A204.1 (cell line): ENCODE results near the gene KRTAP19-2.
"Not testable (repeated sequence)": the region's sequence is repeated elsewhere in the genome, so short reads cannot be mapped to it uniquely, and the experiment has no call there.

Experiments
- FAIRE-seq: peaks from 2 replicates; lab custom pipeline; 2012; peaks lifted over from hg19 to GRCh38; lab: Jason Lieb, UNC

The KRTAP19-2 gene, protein sequence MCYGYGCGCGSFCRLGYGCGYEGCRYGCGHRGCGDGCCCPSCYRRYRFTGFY

DNA sequence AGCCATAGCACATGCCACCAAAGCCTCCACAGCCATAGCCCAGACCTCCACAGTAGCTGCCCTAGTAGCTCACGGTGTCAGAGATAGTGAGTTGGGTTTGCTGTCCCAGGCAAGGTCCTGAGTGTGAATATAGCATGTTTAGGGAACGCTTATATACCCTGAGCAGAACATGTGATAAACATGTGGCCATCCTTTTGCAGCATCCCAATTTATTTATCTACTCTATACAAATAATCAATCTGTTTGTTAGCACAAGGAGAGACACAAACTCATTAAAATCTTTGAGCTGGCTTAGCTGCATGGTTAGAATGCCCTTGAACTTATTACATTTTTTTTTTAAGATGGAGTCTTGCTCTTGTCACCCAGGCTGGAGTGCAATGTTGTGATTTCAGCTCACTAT lies at the start of gene KRTAP19-2:
Gene KRTAP19-2 (minus strand): TSS at position 101 of the 400 bp plus-strand sequence. CDS start 88 bp downstream, at position 13.
- FAIRE-seq, result no peak

DNA sequence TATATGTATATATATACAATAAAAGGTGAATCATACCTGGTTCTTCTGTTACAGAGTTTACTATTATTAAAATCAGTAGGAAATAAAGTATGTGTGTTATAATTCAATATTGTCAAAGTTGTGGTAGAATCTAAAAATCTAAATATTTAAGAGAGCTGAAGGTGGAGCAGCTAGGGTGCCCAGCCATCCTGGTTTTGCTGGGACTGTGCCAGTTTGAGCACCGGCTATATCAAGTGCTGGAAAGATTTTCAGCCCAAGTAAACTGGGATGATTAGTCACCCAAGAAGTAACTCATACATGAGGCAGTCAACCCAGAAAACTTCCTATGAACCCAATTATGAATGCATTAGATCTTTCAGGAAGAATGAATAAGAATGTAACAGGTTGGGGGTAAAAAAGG lies 31.6 kb upstream of the KRTAP19-2 start:
- FAIRE-seq, result no peak

DNA sequence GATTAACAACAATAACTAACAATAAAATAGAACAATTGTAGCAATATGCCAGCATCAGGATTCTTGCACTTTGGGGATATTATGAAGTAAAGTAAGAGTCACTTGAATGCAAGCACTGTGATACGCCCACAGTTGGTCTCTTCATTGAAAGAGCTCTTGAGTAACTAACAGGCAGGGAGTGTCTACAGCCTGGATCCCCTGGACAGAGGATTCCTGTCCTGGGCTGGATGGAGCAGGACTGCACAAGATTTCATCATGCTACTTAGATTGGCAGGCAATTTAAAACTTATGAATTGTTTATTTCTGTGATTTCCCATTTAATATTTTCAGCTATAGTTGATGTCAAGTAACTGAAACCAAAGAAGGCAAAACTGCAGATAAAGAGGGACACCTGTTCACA lies 28.4 kb upstream of the KRTAP19-2 start:
- FAIRE-seq, result no peak

DNA sequence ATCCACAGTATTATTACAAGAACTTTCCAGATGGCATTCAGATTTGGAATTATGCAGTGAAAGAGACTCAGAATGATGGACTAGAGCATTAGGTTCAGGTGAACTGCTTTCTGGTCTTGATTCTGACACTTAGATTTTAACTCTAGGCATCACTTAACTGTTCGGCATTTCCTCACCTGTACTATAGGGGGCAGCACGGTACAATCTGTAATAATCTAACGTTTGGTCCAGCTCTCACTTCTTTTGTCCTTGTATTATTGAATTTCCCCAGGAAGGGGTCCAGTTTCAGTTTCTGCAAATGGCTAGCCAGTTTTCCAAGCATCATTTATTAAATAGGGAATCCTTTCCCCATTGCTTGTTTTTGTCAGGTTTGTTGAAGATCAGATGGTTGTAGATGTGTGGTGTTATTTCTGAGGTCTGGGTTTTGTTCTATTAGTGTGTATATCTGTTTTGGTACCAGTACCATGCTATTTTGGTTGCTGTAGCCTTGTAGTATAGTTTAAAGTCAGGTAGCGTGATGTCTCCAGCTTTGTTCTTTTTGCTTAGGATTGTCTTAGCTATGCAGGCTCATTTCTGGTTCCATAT lies 18.5 kb upstream of the KRTAP19-2 start:
- not testable (repeated sequence) for FAIRE-seq

DNA sequence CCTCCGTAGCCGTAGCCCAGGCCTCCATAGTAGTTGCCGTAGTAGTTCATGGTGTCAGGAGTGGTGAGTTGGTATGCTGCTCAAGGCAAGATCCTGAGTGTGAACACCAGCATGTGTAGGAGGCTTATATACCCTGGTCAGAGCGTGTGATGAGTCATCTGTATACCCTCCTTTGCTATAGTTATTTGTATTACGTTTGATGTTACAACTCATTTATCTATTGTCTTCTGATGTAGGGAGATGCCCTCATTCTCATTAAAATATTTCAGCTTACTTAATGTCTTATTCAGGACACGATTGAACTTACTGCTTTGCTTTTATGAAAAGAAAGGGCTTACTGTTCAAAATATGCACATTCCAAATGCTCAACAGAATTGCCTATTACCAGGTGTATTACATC lies 14.8 kb upstream of the KRTAP19-2 start, which contains the start of gene KRTAP19-5:
Gene KRTAP19-5 (minus strand): TSS at position 101 of the 400 bp plus-strand sequence. CDS start 51 bp downstream, at position 50.
- FAIRE-seq, result no peak

DNA sequence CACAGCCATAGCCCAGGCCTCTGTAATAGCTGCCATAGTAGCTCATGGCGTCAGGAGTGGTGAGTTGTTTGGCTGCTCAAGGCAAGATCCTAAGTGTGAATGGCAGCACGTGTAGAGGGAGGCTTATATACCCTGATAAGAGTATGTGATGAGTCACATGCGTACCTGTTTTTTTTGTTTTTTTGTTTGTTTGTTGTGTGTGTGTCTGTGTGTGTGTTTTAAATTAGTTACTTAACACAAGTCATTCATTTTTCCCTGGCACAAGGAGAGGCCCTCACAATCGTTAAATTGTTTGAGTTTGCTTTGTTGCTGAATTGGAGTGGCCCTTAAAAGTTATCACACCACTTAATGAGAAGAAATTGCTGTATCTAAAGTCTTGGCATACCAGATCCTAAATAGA lies 9.8 kb upstream of the KRTAP19-2 start, which contains the start of gene KRTAP19-4:
Gene KRTAP19-4 (minus strand): TSS at position 101 of the 400 bp plus-strand sequence. CDS start 55 bp downstream, at position 46.
- FAIRE-seq, result no peak

DNA sequence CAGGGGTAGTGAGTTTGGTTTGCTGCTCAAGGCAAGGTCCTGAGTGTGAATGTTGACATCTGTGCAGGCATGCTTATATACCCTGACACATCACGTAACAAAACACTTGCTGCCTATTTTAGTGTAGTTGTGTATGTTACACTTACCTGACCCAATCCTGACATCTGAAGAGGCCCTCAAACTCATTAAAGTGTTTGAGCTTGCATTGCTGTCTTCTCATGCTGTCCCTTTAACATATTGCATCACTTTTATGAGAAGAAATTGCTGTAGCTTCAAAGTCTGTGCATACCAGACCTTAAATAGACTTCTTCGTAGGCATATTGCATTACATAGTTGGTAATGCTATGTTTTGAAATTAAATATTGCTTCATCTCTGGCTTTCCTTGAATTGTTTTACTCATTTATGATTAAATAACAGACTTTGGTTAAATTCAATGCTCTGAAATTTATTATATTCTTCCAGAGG lies 4.8 kb upstream of the KRTAP19-2 start, which contains the start of gene KRTAP19-3:
Gene KRTAP19-3 (minus strand): TSS at position 51 of the 466 bp plus-strand sequence. CDS start 56 bp downstream, outside the sequence.
- no peak for FAIRE-seq

DNA sequence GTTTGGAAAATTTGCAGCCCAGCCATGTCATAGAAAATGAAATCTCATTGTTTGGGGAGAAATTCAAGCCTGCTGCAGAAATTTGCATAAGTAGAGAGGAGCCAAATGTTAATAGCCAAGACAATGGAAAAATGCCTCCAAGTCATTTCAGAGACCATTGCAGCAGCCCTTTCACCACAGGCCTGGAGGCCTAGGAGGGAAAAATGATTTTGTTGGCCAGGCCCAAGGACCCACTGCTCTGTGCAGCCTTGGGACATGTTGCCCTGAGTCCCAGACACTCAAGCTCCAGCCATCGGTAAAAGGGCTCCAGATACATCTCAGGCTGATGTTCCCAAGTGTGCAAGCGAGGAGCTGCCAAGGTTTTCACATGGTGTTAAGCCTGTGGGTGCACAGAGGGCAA lies 1.1 kb downstream of the KRTAP19-2 start:
- FAIRE-seq, result no peak

DNA sequence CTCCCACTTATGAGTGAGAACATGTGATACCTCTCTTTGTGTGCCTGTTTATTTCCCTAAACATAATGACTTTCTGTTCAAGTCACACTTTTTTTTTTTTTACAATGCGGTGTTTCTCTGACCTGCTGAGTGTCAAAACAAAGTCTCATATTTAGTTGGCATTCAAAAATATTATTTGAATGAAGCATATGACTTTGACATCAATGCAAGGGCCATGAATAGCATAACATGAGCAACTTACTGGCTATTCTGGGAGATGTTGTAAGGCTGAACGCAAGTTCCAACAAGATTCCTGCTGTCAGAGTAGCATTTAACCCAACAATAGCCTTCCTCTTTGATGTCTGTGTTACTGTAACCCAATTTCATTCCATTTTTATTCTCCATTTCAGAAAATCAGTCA lies 5.1 kb downstream of the KRTAP19-2 start:
- FAIRE-seq, result no peak

DNA sequence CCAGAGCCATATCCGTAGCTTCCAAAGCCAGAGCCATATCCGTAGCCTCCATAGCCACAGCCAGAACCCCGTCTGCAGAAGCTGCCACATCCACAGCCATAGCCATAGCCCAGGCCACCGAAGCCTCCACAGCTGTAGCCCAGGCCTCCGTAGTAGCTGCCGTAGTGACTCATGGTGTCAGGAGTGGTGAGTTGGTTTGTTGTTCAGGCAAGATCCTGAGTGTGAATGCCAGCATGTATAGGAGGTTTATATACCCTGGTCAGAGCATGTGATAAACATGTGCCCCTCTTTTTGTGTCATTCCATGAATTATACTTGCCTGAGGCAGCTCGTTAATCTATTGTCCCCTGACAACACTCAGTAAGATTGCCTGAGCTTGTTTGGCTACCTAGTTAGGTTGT lies 7.1 kb downstream of the KRTAP19-2 start, which contains the start of gene KRTAP19-1:
Gene KRTAP19-1 (minus strand): TSS at position 223 of the 400 bp plus-strand sequence. CDS start 50 bp downstream, at position 173.
- no peak for FAIRE-seq

DNA sequence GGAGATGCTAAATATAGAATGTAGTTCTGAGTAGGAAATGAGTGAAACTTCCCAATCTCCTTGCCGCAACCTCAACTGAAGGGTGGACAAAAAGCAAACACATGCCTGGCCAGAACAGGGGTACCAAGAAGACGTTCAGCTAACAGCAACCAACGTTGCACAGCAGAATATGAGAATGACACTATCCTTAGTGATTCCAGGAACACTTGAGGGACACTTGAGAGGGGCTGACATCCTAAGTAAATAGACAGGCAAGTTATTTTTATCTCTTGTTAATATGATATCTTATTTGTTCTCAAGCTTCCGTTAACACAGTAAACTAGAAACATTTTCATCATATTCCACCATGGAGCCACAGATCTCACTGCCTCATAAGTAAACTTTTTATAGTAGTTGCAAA lies 8.0 kb downstream of the KRTAP19-2 start:
- no peak for FAIRE-seq

DNA sequence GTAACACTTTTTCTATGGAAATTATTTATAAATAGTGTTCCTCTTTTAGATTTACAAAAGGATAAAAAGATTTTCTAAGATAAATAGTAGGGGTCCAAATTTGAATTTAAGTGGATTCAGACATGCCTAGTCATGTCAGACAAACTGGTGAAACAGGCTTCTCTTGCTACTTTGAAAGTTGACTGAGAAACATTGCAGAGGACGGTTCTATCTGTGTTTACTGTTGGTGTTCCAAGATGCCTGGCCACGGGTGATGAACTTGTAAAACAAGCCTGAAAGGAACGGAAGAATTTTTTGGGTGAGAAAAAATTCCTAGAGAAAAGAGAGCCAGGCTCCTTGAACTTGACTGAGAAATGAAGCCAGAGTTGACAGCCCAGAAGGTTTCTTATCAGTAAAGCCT lies 9.2 kb downstream of the KRTAP19-2 start:
- FAIRE-seq, result no peak

DNA sequence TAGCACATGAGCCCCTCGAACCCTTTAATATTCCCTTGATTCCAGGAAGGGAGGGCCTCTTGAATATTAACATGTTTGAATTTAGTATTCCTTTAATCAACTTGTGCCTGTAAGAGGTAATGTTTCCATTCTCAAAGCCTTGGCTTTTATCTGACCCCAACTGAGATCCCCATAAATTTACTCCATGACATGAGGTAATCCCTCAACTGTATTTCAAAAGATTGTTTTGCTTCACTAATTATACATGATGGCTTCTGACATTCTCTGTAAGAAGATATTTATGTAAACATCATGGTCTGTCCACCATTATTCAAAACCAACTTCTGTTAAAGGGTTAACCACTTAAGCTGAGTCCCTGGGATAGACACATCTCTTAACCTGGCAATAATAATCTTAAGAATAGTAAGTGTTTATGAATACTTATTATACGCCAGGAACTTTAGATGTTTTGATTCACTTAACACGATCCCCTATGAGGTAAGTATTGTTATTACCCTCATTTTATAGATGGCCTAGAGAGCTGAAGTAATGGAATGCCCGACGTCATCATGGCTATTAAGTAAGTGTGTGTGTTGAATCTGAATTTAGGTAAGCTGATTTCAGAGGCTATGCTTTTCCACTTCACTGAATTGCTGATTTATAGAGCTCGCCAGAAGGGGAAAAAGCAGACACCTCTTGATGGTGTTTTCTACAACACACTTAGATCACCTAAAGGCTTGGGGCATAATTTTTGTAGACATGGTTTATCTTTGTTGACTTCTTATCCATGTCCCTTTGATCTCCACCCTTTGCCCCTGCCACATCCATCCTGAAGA lies 18.1 kb downstream of the KRTAP19-2 start:
- no peak for FAIRE-seq

DNA sequence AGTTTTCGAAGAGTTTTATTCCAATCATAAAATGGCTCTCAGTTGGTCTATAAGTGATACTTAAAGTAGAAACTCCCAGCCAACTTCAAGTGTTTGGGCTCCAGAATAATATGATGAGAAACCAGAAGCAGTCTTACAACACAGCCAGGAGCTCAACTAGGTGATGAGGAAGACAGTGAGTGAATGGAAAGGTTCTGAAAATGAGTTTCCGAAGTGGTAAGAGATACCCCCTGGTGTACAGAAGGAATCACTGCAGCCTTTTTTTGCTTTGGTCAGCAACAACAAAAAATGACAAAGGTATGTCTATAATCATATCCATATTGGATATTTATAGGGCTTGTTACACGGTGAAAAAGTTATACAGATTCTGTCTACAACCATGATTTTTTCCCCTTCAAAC lies 23.5 kb downstream of the KRTAP19-2 start:
- no peak for FAIRE-seq

DNA sequence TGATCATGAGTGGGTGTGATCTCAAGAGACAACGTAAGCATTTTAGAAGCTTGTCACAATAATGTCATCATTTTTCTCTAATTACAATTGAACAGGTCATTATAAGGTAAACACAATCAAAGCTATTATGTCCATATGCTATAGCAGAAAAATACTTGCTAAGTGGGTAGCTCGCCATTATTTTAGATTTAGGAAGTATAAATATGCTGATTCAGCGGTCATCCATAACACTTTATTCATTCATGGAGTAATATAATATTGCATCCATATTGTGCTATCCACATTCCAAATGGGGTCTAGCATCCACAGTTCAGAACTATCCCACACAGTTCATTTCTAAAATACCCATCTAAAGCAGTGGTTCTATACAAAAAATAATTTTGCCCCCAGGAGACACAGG lies 38.7 kb downstream of the KRTAP19-2 start:
- FAIRE-seq, result no peak

DNA sequence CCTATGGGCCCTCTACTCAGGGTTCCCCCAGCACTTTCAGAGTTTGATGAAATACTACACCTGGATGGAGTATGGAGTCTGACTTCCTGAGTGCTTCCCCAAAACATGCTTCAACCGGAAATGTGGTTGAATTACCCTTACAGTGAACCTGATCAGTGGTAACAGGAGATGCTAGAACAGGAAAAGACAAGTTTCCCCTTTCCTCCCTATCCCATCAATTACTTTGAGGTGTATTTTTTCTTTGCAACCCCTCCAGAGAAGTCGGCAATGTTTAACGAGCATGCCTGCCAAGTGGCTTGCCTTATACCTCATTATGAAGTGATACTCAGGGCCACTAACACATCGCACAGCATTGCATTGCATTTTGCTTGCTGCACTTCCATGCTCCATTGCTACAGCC lies 40.2 kb downstream of the KRTAP19-2 start:
- no peak for FAIRE-seq

DNA sequence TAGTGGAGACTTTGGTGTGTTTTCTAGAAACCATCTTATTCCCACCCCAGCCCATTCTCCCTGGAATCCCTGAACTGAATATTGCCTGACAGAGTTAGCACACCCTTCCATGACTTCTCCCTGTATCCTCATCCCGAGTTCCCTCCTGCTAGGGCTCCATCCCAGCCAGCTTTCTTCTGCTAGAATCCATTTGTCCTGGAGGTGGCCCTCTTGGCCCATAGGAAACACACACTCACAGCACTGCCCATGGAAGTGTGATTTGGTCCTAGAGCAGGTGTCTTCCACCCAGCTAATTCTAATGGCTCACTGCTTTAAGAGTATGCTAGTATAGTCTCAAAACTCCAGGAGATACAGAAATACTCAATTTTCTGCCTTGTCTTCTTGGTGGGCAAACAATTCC lies 43.0 kb downstream of the KRTAP19-2 start:
- FAIRE-seq, result no peak

DNA sequence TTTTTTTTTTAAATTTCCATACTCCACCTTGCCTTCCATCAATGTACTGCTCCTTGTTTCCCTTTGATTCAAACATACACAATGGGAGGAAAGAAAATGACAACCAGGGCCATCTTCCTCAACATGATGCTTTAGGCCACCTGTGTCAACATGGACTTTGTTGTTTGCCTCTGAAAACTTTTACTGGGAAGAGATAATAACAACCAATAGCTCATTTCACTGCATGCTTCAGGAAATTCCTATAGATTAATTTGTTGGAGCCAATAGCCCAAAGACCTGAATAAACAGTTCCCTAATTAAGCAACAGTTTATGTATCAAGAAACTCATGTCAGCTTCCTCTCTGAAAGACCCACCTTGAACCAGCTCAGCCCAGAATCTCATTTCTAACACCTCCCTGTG lies 44.0 kb downstream of the KRTAP19-2 start:
- no peak for FAIRE-seq

DNA sequence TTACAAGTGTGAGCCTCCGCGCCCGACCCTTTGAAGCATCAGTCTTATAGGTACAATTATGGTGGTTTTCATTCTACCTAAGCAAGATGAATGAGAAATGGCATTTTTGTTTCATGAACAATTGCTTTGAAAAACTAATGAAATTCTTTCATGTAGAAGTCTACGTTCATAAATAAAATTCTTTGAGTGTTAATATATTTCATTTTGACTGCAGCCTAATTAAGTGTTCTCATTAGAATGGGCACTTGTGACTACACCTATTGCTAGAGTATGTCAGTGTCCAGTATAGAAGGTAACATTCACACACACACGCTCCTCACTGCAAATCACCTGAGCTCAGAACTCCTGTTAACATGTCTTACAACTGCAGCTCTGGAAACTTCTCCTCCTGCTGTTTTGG lies 47.3 kb downstream of the KRTAP19-2 start, which contains the start of gene KRTAP15-1:
Gene KRTAP15-1 (plus strand): TSS at position 301 of the 400 bp plus-strand sequence. CDS start 53 bp downstream, at position 354.
- FAIRE-seq, result no peak
